B cell (primary cell): ENCODE measurements around the gene GSTA5. TPM values are rescaled to one million over a fixed set of nuclear protein-coding genes. Genes with fewer than 3 reads are reported as not detected.

Experiments used
- ATAC-seq: fragments of 200-7000 bp; cut with Tn5 transposase; one replicate; pipeline ENCODE4 v1.10.0; 2021; ENCODE audit warnings: low read depth, mild to moderate bottlenecking, moderate number of reproducible peaks, moderate library complexity
- CTCF ChIA-PET: fragments of 350-600 bp; sonication (Branson Sonifier 250); formaldehyde crosslinking; loops from one replicate; lab custom pipeline; 2021; ENCODE audit warnings: antibody characterized with exemption, inconsistent platforms; lab: Charles Lee
- POLR2A ChIA-PET: fragments of 350-600 bp; sonication (Branson Sonifier 250); formaldehyde crosslinking; loops from one replicate; lab custom pipeline; 2021; ENCODE audit warnings: antibody characterized with exemption; lab: Charles Lee
- DNase-seq: peaks from one replicate; pipeline ENCODE4 v3.0.0; 2013
- H2AFZ ChIP-seq: 2 replicates; pipeline ENCODE4 v1.6.1; 2012; ENCODE audit warnings: mild to moderate bottlenecking, low read depth, low read length; ENCODE audit not compliant: insufficient read depth, poor library complexity, severe bottlenecking
- H3K27ac ChIP-seq, 2 donors: 1 replicate in 1 of 2; 2 replicates in 1 of 2; pipeline ENCODE4 v1.5.1; 2012 to 2013; ENCODE audit warnings: low read length in 2 of 2, mild to moderate bottlenecking in 2 of 2, moderate library complexity in 1 of 2
- H3K27me3 ChIP-seq, 4 experiments: fragments of 200-600 bp in 1 of 4; sonication (generic) in 1 of 4; replicated peaks in 1 of 4; 1 replicate in 2 of 4; 2 replicates in 2 of 4; pipeline versions ENCODE4 v1.6.1 to v1.7.0; 2013 to 2016; ENCODE audit warnings: low read length in 3 of 4, mild to moderate bottlenecking in 2 of 4, mixed read lengths in 1 of 4, moderate library complexity in 1 of 4; ENCODE audit not compliant: insufficient read depth in 4 of 4, control insufficient read depth in 3 of 4; ENCODE audit errors: control extremely low read depth in 1 of 4
- H3K36me3 ChIP-seq, 2 experiments: replicated peaks in 1 of 2; 1 replicate in 1 of 2; 2 replicates in 1 of 2; pipeline versions ENCODE4 v1.6.1 to v1.7.1; 2013; ENCODE audit warnings: low read length in 1 of 2; ENCODE audit not compliant: insufficient read depth in 2 of 2, control insufficient read depth in 1 of 2; ENCODE audit errors: control extremely low read depth in 1 of 2, extremely low read depth in 1 of 2
- H3K4me1 ChIP-seq, 2 donors: fragments of 200-600 bp in 1 of 2; sonication (generic) in 1 of 2; 1 replicate in 1 of 2; 2 replicates in 1 of 2; pipeline versions ENCODE4 v1.5.1 to v1.6.1; 2013 to 2017; ENCODE audit warnings: low read length in 2 of 2; ENCODE audit not compliant: control insufficient read depth in 2 of 2, insufficient read depth in 2 of 2
- H3K4me2 ChIP-seq: replicated peaks from 2 replicates; pipeline ENCODE3; 2012; ENCODE audit warnings: mild to moderate bottlenecking, low read depth, low read length; ENCODE audit not compliant: poor library complexity, severe bottlenecking
- H3K4me3 ChIP-seq, 5 experiments: fragments of 200-600 bp in 1 of 5; sonication (generic) in 1 of 5; 1 replicate in 3 of 5; 2 replicates in 2 of 5; pipeline versions ENCODE4 v1.5.1 to v1.7.0; 2011 to 2016; ENCODE audit warnings: low read length in 4 of 5, mild to moderate bottlenecking in 4 of 5, low read depth in 2 of 5, control low read depth in 1 of 5, moderate library complexity in 1 of 5; ENCODE audit not compliant: insufficient read depth in 1 of 5; ENCODE audit errors: control extremely low read depth in 1 of 5, extremely low read depth in 1 of 5
- H3K79me2 ChIP-seq: fragments of 200-600 bp; sonication (generic); one replicate; pipeline ENCODE4 v1.6.0; 2016; ENCODE audit warnings: low read length; ENCODE audit not compliant: control insufficient read depth, insufficient read depth
- H3K9ac ChIP-seq: fragments of 200-600 bp; sonication (generic); 2 replicates; pipeline ENCODE4 v1.6.1; 2017; ENCODE audit warnings: mild to moderate bottlenecking, low read length, moderate library complexity
- H3K9me3 ChIP-seq, 3 donors: one replicate each; pipeline versions ENCODE4 v1.6.1 to v1.7.1; 2013; ENCODE audit warnings: low read length in 2 of 3; ENCODE audit not compliant: control insufficient read depth in 2 of 3, insufficient read depth in 1 of 3; ENCODE audit errors: control extremely low read depth in 1 of 3
- H4K20me1 ChIP-seq: 2 replicates; pipeline ENCODE4 v1.6.0; 2012; ENCODE audit warnings: mild to moderate bottlenecking, low read length; ENCODE audit not compliant: insufficient read depth, control insufficient read depth, poor library complexity, severe bottlenecking
- H3K27ac Mint-ChIP-seq: one replicate; pipeline ENCODE4 v1.8.0; 2021; ENCODE audit warnings: mixed read lengths
- H3K27me3 Mint-ChIP-seq: one replicate; pipeline ENCODE4 v1.8.0; 2021; ENCODE audit warnings: mixed read lengths
- H3K4me1 Mint-ChIP-seq: one replicate; pipeline ENCODE4 v1.8.0; 2021; ENCODE audit warnings: mixed read lengths
- H3K4me3 Mint-ChIP-seq: one replicate; pipeline ENCODE4 v1.8.0; 2021; ENCODE audit warnings: mixed read lengths
- H3K9me3 Mint-ChIP-seq: one replicate; pipeline ENCODE4 v1.8.0; 2022; ENCODE audit warnings: mixed read lengths; ENCODE audit not compliant: insufficient read depth
- CTCF ChIP-seq: fragments of 200-600 bp; IDR thresholded peaks from one replicate; pipeline ENCODE4 v1.8.0; 2022; ENCODE audit warnings: antibody characterized with exemption, mild to moderate bottlenecking
- EZH2 ChIP-seq: IDR thresholded peaks from 2 replicates; pipeline ENCODE4 v1.6.1; 2012; ENCODE audit warnings: borderline replicate concordance, low read depth, mild to moderate bottlenecking, moderate library complexity, low read length; ENCODE audit not compliant: insufficient read depth, poor library complexity, severe bottlenecking
- WGBS: methylation state at CpG from one replicate; pipeline ENCODE4 v1.1.5; 2013; ENCODE audit warnings: missing lambda C conversion rate; ENCODE audit not compliant: insufficient coverage; 5-methylcytosine and 5-hydroxymethylcytosine counted together
- intact Hi-C: fragments of 100-400 bp; cut with micrococcal nuclease; formaldehyde crosslinking; loops from one replicate; pipeline ENCODE4 v1.10.0; 2022
- polyA plus RNA-seq: library from polyadenylated mRNA; depleted of rRNA; stranded (reverse); fragments of >200 nt; gene quantifications from 2 replicates; pipeline ENCODE4 v1.2.3, GENCODE V29; 2012
- total RNA-seq, 2 donors: library from RNA; stranded (reverse); fragments of 120-200 nt in 1 of 2; gene quantifications; 1 replicate in 1 of 2; 2 replicates in 1 of 2; pipeline versions ENCODE4 v1.2.3 to v1.2.4, GENCODE V29; 2013 to 2022

The GSTA5 gene
- total and polyA plus RNA-seq, 2 donors (not counting 1 experiment from before 2014, with no cell fraction given) = not detected

- H3K27me3 ChIP-seq = no peaks in the 10 kb centered on the region
- H3K27ac ChIP-seq = no peak overlapping the region
- TF ChIP-seq EZH2 (no peak), CTCF (no peak)
- intact Hi-C loops = no loop called here
- no peaks in the 10 kb centered on the region for H3K4me1 Mint-ChIP-seq
- no peaks in the 10 kb centered on the region for H3K4me1 ChIP-seq
- no peak overlapping the region for H2AFZ ChIP-seq
- H3K9ac ChIP-seq = no peak overlapping the region
- H3K4me3 ChIP-seq = no peak overlapping the region
- DNase-seq (no peak), ATAC-seq (no peak)
- no peak overlapping the region for H3K4me2 ChIP-seq
- H3K4me3 Mint-ChIP-seq = no peak overlapping the region
- H4K20me1 ChIP-seq = no peaks in the 10 kb centered on the region
- POLR2A ChIA-PET = no interaction called here
- peaks cover 16% of the 10 kb centered on the region for H3K27me3 Mint-ChIP-seq
- no peak overlapping the region for H3K27ac Mint-ChIP-seq
- CTCF ChIA-PET = interaction anchor here (0.7 kb wide), 1 partner anchor 61 kb away, joined by 3 read pairs; no protein-coding TSS in a partner anchor
- H3K9me3 ChIP-seq = peaks cover 0 to 18% (median 0%) of the 10 kb centered on the region in 3 donors
- WGBS = 73% methylated on average over 1 of the region's 1 CpG
- H3K9me3 Mint-ChIP-seq = peaks cover 2% of the 10 kb centered on the region
- no peaks in the 10 kb centered on the region for H3K79me2 ChIP-seq
- H3K36me3 ChIP-seq = no peaks in the 10 kb centered on the region
Observed at GRCh38 chr6:52821842-52822241, 18.8 kb downstream of the GSTA5 start.

DNA sequence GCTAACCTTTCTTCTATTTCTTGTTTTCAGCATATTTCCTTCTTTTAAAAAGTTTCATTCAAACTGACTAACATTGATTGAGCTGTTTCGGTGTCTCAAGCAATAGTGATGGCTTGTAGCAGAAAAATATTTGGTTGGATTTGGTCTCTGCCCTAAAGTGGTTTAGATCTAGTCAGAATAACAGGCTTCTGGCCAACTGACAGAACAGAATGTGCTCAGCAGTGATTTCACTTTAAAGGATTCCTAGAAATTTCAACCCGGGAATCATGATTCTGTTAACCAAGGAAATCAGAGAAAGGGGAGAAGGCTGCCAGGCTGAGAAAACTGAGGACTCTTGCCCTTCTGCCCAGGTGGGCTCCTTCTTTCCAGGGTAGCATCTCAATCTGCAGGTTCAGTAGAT lies 20.4 kb downstream of the GSTA5 start:
- Histone ChIP-seq H3K79me2 (no peaks in the 10 kb centered on the region), H3K36me3 (no peaks in the 10 kb centered on the region), H3K9me3 (peaks cover 0 to 15% (median 0%) of the 10 kb centered on the region in 3 donors), H3K4me2 (no peak overlapping the region), H3K27ac (no peak overlapping the region), H3K27me3 (no peaks in the 10 kb centered on the region), H3K4me1 (no peaks in the 10 kb centered on the region), H4K20me1 (no peaks in the 10 kb centered on the region), H3K4me3 (no peak overlapping the region), H3K9ac (no peak overlapping the region), H2AFZ (no peak overlapping the region)
- Mint-ChIP-seq H3K4me1 (no peaks in the 10 kb centered on the region), H3K27me3 (peaks cover 12% of the 10 kb centered on the region), H3K27ac (no peak overlapping the region), H3K9me3 (peaks cover 2% of the 10 kb centered on the region), H3K4me3 (no peak overlapping the region)
- intact Hi-C loops = no loop called here
- no peak for ATAC-seq
- no peak for DNase-seq
- WGBS = 100% methylated on average over 2 of the region's 2 CpGs
- no peak for TF ChIP-seq EZH2
- TF ChIP-seq CTCF = no peak
- ChIA-PET CTCF (no interaction called here), POLR2A (no interaction called here)
